ENCODE measurements around the gene ZNF319.

- no peak for TF ChIP-seq CTCF (IDR thresholded peaks at IDR 0.05; ENCODE audit: insufficient read depth, low read depth, low read length)
- TF ChIP-seq EZH2 (IDR thresholded peaks at IDR 0.05; ENCODE audit: insufficient read depth, low read length): no peak
These were observed 18.8 kb downstream of the ZNF319 start for GRCh38 chr16:57981636-57982035.

Data from astrocyte (in vitro differentiated cells and primary cell).